SK-N-SH (cell line): Measurements from ENCODE around the gene TRPM2.

Experiments used
- ELF1 ChIP-seq: IDR thresholded peaks from 2 replicates; pipeline ENCODE4 v1.4.0; 2012
- EP300 ChIP-seq, 2 experiments: IDR thresholded peaks; 2 replicates each; pipeline versions ENCODE4 v1.4.0 to v1.6.1; 2012; ENCODE audit warnings: borderline replicate concordance in 1 of 2, low read depth in 1 of 2, low read length in 1 of 2
- FOXM1 ChIP-seq: IDR thresholded peaks from 2 replicates; pipeline ENCODE4 v1.4.0; 2012; ENCODE audit warnings: low read depth, mild to moderate bottlenecking
- GABPA ChIP-seq: IDR thresholded peaks from 2 replicates; pipeline ENCODE4 v1.4.0; 2012; ENCODE audit warnings: low read depth, mild to moderate bottlenecking
- MAX ChIP-seq: IDR thresholded peaks from 2 replicates; pipeline ENCODE4 v1.4.0; 2012; ENCODE audit warnings: low read depth
- POLR2AphosphoS5 ChIP-seq: IDR thresholded peaks from 2 replicates; pipeline ENCODE4 v1.6.1; 2012; ENCODE audit warnings: low read depth, low read length
- RCOR1 ChIP-seq: fragments of 150-350 bp; IDR thresholded peaks from 2 replicates; pipeline ENCODE4 v1.6.1; 2017; ENCODE audit warnings: antibody characterized with exemption, low read length
- RFX5 ChIP-seq: IDR thresholded peaks from 2 replicates; pipeline ENCODE4 v1.6.1; 2012; ENCODE audit warnings: mild to moderate bottlenecking, improper control_type of control experiment, low read length
- SMC3 ChIP-seq: IDR thresholded peaks from 2 replicates; pipeline ENCODE4 v1.6.1; 2012; ENCODE audit warnings: low read depth, low read length, improper control_type of control experiment
- TAF1 ChIP-seq: IDR thresholded peaks from 2 replicates; pipeline ENCODE4 v1.6.1; 2012; ENCODE audit warnings: low read depth, mild to moderate bottlenecking, low read length, moderate library complexity, borderline replicate concordance
- TF ChIP-seq, protein P1 (sequence below): fragments of 200-600 bp; sonication (generic); IDR thresholded peaks from 2 replicates; pipeline ENCODE4 v1.6.1; 2017; ENCODE audit warnings: antibody characterized with exemption, mild to moderate bottlenecking, moderate library complexity

GRCh38 chr21:44418876-44419230, 65.4 kb downstream of the TRPM2 start:
- TF ChIP-seq POLR2AphosphoS5: no peak
- TF ChIP-seq, protein P1, sequence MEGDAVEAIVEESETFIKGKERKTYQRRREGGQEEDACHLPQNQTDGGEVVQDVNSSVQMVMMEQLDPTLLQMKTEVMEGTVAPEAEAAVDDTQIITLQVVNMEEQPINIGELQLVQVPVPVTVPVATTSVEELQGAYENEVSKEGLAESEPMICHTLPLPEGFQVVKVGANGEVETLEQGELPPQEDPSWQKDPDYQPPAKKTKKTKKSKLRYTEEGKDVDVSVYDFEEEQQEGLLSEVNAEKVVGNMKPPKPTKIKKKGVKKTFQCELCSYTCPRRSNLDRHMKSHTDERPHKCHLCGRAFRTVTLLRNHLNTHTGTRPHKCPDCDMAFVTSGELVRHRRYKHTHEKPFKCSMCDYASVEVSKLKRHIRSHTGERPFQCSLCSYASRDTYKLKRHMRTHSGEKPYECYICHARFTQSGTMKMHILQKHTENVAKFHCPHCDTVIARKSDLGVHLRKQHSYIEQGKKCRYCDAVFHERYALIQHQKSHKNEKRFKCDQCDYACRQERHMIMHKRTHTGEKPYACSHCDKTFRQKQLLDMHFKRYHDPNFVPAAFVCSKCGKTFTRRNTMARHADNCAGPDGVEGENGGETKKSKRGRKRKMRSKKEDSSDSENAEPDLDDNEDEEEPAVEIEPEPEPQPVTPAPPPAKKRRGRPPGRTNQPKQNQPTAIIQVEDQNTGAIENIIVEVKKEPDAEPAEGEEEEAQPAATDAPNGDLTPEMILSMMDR: no peak
- TF ChIP-seq FOXM1: no peak
- TF ChIP-seq SMC3: no peak
- no peak for TF ChIP-seq GABPA
- TF ChIP-seq TAF1: no peak
- no peak for TF ChIP-seq RCOR1
- no peak for TF ChIP-seq MAX
- no peak for TF ChIP-seq EP300 (IDR thresholded peaks at IDR 0.05; ENCODE audit: borderline replicate concordance in 1 of 2, low read depth in 1 of 2, low read length in 1 of 2)
- no peak for TF ChIP-seq RFX5
- TF ChIP-seq ELF1: no peak
